Naive thymus-derived CD4-positive, alpha-beta T cell (primary cell): ENCODE measurements around the gene FAM161A. TPM values are rescaled to one million over a fixed set of nuclear protein-coding genes. Genes with fewer than 3 reads are reported as not detected.
"Not testable (repeated sequence)": the region's sequence is repeated elsewhere in the genome, so short reads cannot be mapped to it uniquely, and the experiment has no call there.

Experiments
- ATAC-seq: fragments of 150-1000 bp; cut with Tn5 transposase; 2 replicates; pipeline ENCODE4 v1.10.0; 2021; ENCODE audit warnings: mild to moderate bottlenecking, moderate library complexity
- CTCF ChIA-PET: fragments of 350-600 bp; sonication (Branson Sonifier 250); formaldehyde crosslinking; loops from one replicate; lab custom pipeline; 2021; ENCODE audit warnings: antibody characterized with exemption; lab: Charles Lee
- POLR2A ChIA-PET: fragments of 350-600 bp; sonication (Branson Sonifier 250); formaldehyde crosslinking; loops from one replicate; lab custom pipeline; 2021; ENCODE audit warnings: antibody characterized with exemption, inconsistent platforms; lab: Charles Lee
- DNase-seq, 9 donors: peaks; one replicate each; pipeline versions ENCODE4 v3.0.0 to v3.0.0-alpha.2; 2020 to 2022; ENCODE audit warnings: mixed read lengths in 1 of 9
- H3K27ac ChIP-seq: one replicate; pipeline ENCODE4 v1.7.0; 2013; ENCODE audit warnings: mild to moderate bottlenecking, low read depth, low read length, moderate library complexity
- H3K27me3 ChIP-seq, 2 donors: one replicate each; pipeline ENCODE4 v1.7.0; 2013; ENCODE audit warnings: low read length in 2 of 2, mild to moderate bottlenecking in 2 of 2, moderate library complexity in 2 of 2; ENCODE audit not compliant: control insufficient read depth in 2 of 2, insufficient read depth in 2 of 2
- H3K36me3 ChIP-seq, 3 experiments: 1 replicate in 2 of 3; 2 replicates in 1 of 3; pipeline ENCODE4 v1.7.0; 2013; ENCODE audit warnings: low read length in 3 of 3, mild to moderate bottlenecking in 3 of 3, moderate library complexity in 1 of 3; ENCODE audit not compliant: insufficient read depth in 3 of 3, control insufficient read depth in 2 of 3
- H3K4me1 ChIP-seq, 2 donors: one replicate each; pipeline ENCODE4 v1.7.0; 2013; ENCODE audit warnings: low read length in 2 of 2, mild to moderate bottlenecking in 2 of 2, moderate library complexity in 1 of 2; ENCODE audit not compliant: control insufficient read depth in 2 of 2, insufficient read depth in 2 of 2
- H3K4me3 ChIP-seq: 2 replicates; pipeline ENCODE4 v1.7.0; 2013; ENCODE audit warnings: mild to moderate bottlenecking, low read length
- H3K9me3 ChIP-seq, 3 experiments: 1 replicate in 2 of 3; 2 replicates in 1 of 3; pipeline ENCODE4 v1.7.0; 2013; ENCODE audit warnings: low read length in 3 of 3; ENCODE audit not compliant: control insufficient read depth in 2 of 3
- H3K27ac Mint-ChIP-seq, 9 donors: one replicate each; pipeline ENCODE4 v1.8.0; 2020 to 2022; ENCODE audit warnings: mixed read lengths in 9 of 9, mild to moderate bottlenecking in 8 of 9, moderate library complexity in 5 of 9, inconsistent platforms in 2 of 9
- H3K27me3 Mint-ChIP-seq, 5 donors: one replicate each; pipeline ENCODE4 v1.8.0; 2021 to 2022; ENCODE audit warnings: mixed read lengths in 5 of 5, mild to moderate bottlenecking in 1 of 5
- H3K36me3 Mint-ChIP-seq, 5 donors: one replicate each; pipeline ENCODE4 v1.8.0; 2020 to 2022; ENCODE audit warnings: mixed read lengths in 5 of 5, mild to moderate bottlenecking in 3 of 5, inconsistent platforms in 1 of 5
- H3K4me1 Mint-ChIP-seq, 7 donors: one replicate each; pipeline ENCODE4 v1.8.0; 2020 to 2022; ENCODE audit warnings: mixed read lengths in 7 of 7, mild to moderate bottlenecking in 3 of 7, inconsistent platforms in 1 of 7
- H3K4me3 Mint-ChIP-seq, 10 donors: one replicate each; pipeline ENCODE4 v1.8.0; 2020 to 2022; ENCODE audit warnings: mild to moderate bottlenecking in 10 of 10, mixed read lengths in 10 of 10, moderate library complexity in 6 of 10, inconsistent platforms in 2 of 10
- H3K9me3 Mint-ChIP-seq, 11 donors: one replicate each; pipeline ENCODE4 v1.8.0; 2020 to 2022; ENCODE audit warnings: mixed read lengths in 11 of 11, mild to moderate bottlenecking in 4 of 11, inconsistent platforms in 1 of 11, moderate library complexity in 1 of 11
- intact Hi-C, 2 donors: fragments of 100-400 bp; cut with micrococcal nuclease; formaldehyde crosslinking; loops; one replicate each; pipeline ENCODE4 v1.15.1; 2023
- polyA plus RNA-seq, 2 donors: library from polyadenylated mRNA; unstranded; fragments of 300-500 nt; fragmentation: Illumina TruSeq; gene quantifications; one replicate each; pipeline ENCODE4 v1.2.3, GENCODE V29; 2021
- total RNA-seq, 6 experiments: library from RNA in 5 of 6; stranded (reverse) in 5 of 6; gene quantifications; 1 replicate in 5 of 6; 2 replicates in 1 of 6; pipeline ENCODE4 v1.2.3 and lab custom pipeline; 2021 to 2026

Gene FAM161A
- total and polyA plus RNA-seq, 7 experiments from 2014 or later, result 1.9 to 4.7 (median 2.1) TPM

DNA sequence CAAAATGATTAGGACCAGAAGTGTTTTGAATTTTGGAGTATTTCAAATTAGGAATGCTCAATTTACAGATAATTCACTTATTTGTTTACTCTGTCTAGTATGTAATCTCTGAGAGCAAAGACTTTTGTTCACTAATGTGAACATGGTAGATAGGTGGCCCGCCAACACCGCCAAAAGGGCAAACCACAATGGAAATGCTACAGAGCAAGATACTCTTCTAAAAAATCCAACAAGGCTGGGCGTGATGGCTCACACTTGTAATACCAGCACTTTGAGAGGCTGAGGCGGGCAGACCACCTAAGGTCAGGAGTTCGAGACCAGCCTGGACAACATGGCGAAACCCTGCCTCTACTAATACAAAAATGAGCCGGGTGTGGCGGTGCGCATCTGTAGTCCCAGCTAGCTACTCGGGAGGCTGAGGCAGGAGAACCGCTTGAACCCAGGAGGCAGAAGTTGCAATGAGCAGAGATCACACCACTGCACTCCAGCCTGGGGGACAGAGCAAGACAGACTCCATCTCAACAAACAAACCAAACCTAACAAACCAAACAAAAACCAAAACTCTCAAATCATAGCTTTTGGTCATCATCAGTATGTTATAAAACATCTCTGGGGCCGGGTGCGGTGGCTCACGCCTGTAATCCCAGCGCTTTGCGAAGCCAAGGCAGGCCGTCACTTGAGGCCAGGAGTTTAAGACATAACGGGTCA lies 32.2 kb upstream of the FAM161A start:
- Mint-ChIP-seq H3K9me3 (peaks cover 0 to 8% (median 0%) of the 10 kb centered on the region in 11 donors), H3K36me3 (peaks cover 0 to 21% (median 7%) of the 10 kb centered on the region in 5 donors), H3K27me3 (no peaks in the 10 kb centered on the region), H3K27ac (peak overlapping the region in 8 of 9 donors; percentile 5 to 100 (median 98)), H3K4me1 (peaks cover 11 to 34% (median 29%) of the 10 kb centered on the region in 7 donors), H3K4me3 (peak overlapping the region in 9 of 10 donors; percentile 85 to 100 (median 99))
- Histone ChIP-seq H3K27ac (peak overlapping the region; percentile 98), H3K36me3 (peaks cover 0 to 46% (median 20%) of the 10 kb centered on the region in 3 experiments), H3K9me3 (no peaks in the 10 kb centered on the region), H3K4me1 (peaks cover 15 to 17% of the 10 kb centered on the region in 2 donors), H3K4me3 (no peak overlapping the region), H3K27me3 (no peaks in the 10 kb centered on the region)
- POLR2A ChIA-PET, result interaction anchor here (0.6 to 2.7 kb wide), 3 partner anchors 11 to 32 kb away, joined by 9 to 11 read pairs (median 9); partner anchors contain the start of genes COMMD1 and FAM161A
- CTCF ChIA-PET, result no interaction called here
- intact Hi-C loops, result loop anchor here (5.0 to 10.0 kb wide), 5 partner anchors 411 to 1956 kb away; partner anchors contain the start of genes REL (in 1 of the 2), SANBR (in 1 of the 2), UGP2 (in 1 of the 2) and USP34 (in 1 of the 2)
- ATAC-seq (no peak), DNase-seq (no peak)

DNA sequence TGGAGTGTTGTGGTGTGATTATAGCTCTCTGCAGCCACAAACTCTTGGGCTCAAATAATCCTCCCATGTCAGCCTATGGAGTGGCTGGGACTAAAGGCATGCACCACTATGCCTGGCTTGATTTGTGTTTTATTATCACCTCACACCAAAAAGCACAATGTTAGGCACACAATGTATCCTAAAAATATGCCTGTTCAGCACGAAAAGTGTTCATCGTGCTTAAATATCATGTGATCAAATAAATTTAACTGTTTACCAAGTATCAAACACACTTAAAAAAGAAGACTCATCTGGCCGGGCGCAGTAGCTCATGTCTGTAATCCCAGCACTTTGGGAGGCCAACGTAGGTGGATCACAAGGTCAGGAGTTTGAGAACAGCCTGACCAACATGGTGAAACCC lies 29.0 kb upstream of the FAM161A start:
- Mint-ChIP-seq H3K4me3 (no peak overlapping the region), H3K9me3 (peaks cover 0 to under 1% (median 0%) of the 10 kb centered on the region in 11 donors), H3K27me3 (no peaks in the 10 kb centered on the region), H3K27ac (peak overlapping the region in 1 of 9 donors; percentile 74), H3K4me1 (peaks cover 11 to 28% (median 23%) of the 10 kb centered on the region in 7 donors), H3K36me3 (peaks cover 0 to 33% (median 16%) of the 10 kb centered on the region in 5 donors)
- Histone ChIP-seq H3K9me3 (no peaks in the 10 kb centered on the region), H3K36me3 (peaks cover 4 to 69% (median 35%) of the 10 kb centered on the region in 3 experiments), H3K27me3 (no peaks in the 10 kb centered on the region), H3K27ac (no peak overlapping the region), H3K4me3 (no peak overlapping the region), H3K4me1 (peaks cover 15 to 17% of the 10 kb centered on the region in 2 donors)
- ATAC-seq (no peak), DNase-seq (no peak)
- ChIA-PET POLR2A (interaction anchor here (1.2 kb wide), 1 partner anchor 23 kb away, joined by 4 read pairs; the partner anchor contains the start of gene COMMD1), CTCF (no interaction called here)
- intact Hi-C loops, result loop anchor here (10.0 kb wide), 3 partner anchors 408 to 818 kb away; partner anchors contain the start of genes SANBR (in 1 of the 2) and USP34 (in 1 of the 2)

GRCh38 chr2:61879351-61879750 lies 25.5 kb upstream of the FAM161A start:
- not testable (repeated sequence) for H3K4me3 Mint-ChIP-seq

GRCh38 chr2:61878761-61879160 lies 24.9 kb upstream of the FAM161A start:
- no peak overlapping the region for H3K27ac ChIP-seq
- no peaks in the 10 kb centered on the region for H3K4me1 ChIP-seq
- intact Hi-C loops, result no loop called here
- no peak for ATAC-seq
- H3K4me3 ChIP-seq, result no peak overlapping the region
- H3K9me3 ChIP-seq, result no peaks in the 10 kb centered on the region
- no peak overlapping the region for H3K27ac Mint-ChIP-seq
- H3K4me1 Mint-ChIP-seq, result peaks cover 0 to 3% (median 0%) of the 10 kb centered on the region in 7 donors
- ChIA-PET POLR2A (no interaction called here), CTCF (no interaction called here)
- H3K27me3 ChIP-seq, result no peaks in the 10 kb centered on the region
- no peak for DNase-seq
- no peak overlapping the region for H3K4me3 Mint-ChIP-seq
- H3K36me3 Mint-ChIP-seq, result peaks cover 4 to 39% (median 26%) of the 10 kb centered on the region in 5 donors
- peaks cover 4 to 92% (median 46%) of the 10 kb centered on the region in 3 experiments for H3K36me3 ChIP-seq
- no peaks in the 10 kb centered on the region for H3K27me3 Mint-ChIP-seq
- H3K9me3 Mint-ChIP-seq, result no peaks in the 10 kb centered on the region

More at GRCh38 chr2:61879351-61879750, 25.5 kb upstream of the FAM161A start:
- H3K27me3 ChIP-seq, H3K9me3 Mint-ChIP-seq, ATAC-seq, H3K4me1 ChIP-seq, H3K9me3 ChIP-seq, H3K27me3 Mint-ChIP-seq, DNase-seq, intact Hi-C loops, H3K27ac ChIP-seq, CTCF ChIA-PET, POLR2A ChIA-PET, H3K4me1 Mint-ChIP-seq, H3K4me3 ChIP-seq: not testable (repeated sequence)
- H3K27ac Mint-ChIP-seq, result peak overlapping the region in 1 of 9 donors; percentile 25
- H3K36me3 Mint-ChIP-seq, result peaks cover 4 to 35% (median 23%) of the 10 kb centered on the region in 5 donors
- peaks cover 4 to 91% (median 51%) of the 10 kb centered on the region in 3 experiments for H3K36me3 ChIP-seq

DNA sequence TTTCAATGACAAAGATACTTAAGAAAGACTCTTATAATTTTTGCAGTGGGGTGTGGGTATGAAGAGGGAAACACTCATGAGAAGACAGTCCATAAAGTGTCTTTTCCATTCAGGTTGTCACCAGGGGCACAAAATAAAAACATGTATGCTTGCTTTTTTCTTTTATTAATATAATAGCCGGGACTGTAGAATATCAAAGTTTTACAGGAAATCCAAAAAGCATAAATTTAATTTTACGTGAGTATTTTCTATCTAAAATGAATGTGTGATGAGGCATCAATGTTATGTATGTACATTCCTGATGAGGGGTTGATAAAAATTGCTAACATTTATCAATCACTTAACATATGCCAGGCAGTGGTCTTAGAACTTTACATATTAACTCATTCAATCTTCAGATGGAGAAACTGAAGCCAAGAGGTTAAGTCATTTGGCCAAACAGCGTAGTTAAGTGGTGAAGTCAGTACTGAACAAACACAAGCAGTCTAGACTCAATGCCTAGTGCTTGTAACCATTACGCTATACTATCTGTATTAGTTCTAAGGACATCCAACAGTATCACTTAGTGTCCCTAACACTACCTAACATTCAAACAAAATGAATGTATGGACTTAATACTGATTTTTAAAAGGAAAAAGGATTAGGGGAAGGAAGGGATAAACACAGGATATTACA lies 23.8 kb upstream of the FAM161A start:
- intact Hi-C loops, result no loop called here
- Mint-ChIP-seq H3K4me3 (no peak overlapping the region), H3K4me1 (peaks cover 0 to 2% (median 0%) of the 10 kb centered on the region in 7 donors), H3K9me3 (no peaks in the 10 kb centered on the region), H3K27me3 (no peaks in the 10 kb centered on the region), H3K27ac (peak overlapping the region in 2 of 9 donors; percentile 18 to 45), H3K36me3 (peaks cover 4 to 39% (median 25%) of the 10 kb centered on the region in 5 donors)
- H3K4me1 ChIP-seq, result no peaks in the 10 kb centered on the region
- ChIA-PET CTCF (no interaction called here), POLR2A (no interaction called here)
- no peak overlapping the region for H3K4me3 ChIP-seq
- no peaks in the 10 kb centered on the region for H3K9me3 ChIP-seq
- DNase-seq (no peak), ATAC-seq (no peak)
- no peaks in the 10 kb centered on the region for H3K27me3 ChIP-seq
- no peak overlapping the region for H3K27ac ChIP-seq
- H3K36me3 ChIP-seq, result peaks cover 4 to 89% (median 41%) of the 10 kb centered on the region in 3 experiments

DNA sequence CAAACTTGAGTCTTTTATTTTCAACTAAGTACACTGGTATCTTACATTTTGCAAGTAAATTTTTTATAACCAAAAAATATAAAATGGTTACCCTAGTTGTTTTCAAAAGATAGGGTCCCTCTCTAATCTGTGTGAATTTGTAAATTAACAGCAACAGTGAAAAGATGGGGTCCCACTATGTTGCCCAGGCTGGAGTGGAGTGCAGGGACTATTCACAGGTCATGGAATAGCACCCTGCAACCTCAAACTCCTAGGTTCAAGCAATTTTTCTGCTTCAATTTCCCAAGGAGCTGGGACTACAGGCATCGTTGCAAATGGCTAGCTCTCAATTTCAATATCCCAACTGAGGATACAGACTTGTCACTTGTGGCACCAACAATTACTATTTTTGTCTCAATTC lies 22.5 kb upstream of the FAM161A start:
- Histone ChIP-seq H3K27ac (no peak overlapping the region), H3K9me3 (no peaks in the 10 kb centered on the region), H3K4me3 (no peak overlapping the region), H3K27me3 (no peaks in the 10 kb centered on the region), H3K36me3 (peaks cover 4 to 88% (median 45%) of the 10 kb centered on the region in 3 experiments), H3K4me1 (no peaks in the 10 kb centered on the region)
- intact Hi-C loops, result no loop called here
- Mint-ChIP-seq H3K4me3 (no peak overlapping the region), H3K36me3 (peaks cover 4 to 43% (median 31%) of the 10 kb centered on the region in 5 donors), H3K4me1 (peaks cover 0 to 2% (median 0%) of the 10 kb centered on the region in 7 donors), H3K27me3 (no peaks in the 10 kb centered on the region), H3K27ac (no peak overlapping the region), H3K9me3 (no peaks in the 10 kb centered on the region)
- ChIA-PET POLR2A (no interaction called here), CTCF (no interaction called here)
- ATAC-seq (no peak), DNase-seq (no peak)
